HepG2 (cell line): ENCODE data around the gene SRC. TPM values are rescaled to one million over a fixed set of nuclear protein-coding genes. Genes with fewer than 3 reads are reported as not detected.

Experiments
- BCL6 ChIP-seq: IDR thresholded peaks from 2 replicates; pipeline ENCODE4 v1.6.1; 2016; ENCODE audit warnings: missing genetic modification reagents, missing compliant biosample characterization
- CEBPB ChIP-seq: IDR thresholded peaks from 2 replicates; pipeline ENCODE4 v1.6.1; 2011; ENCODE audit warnings: low read depth, low read length, improper control_type of control experiment, borderline replicate concordance
- FOSL2 ChIP-seq: sonication (generic); formaldehyde crosslinking; IDR thresholded peaks from 2 replicates; pipeline ENCODE4 v1.4.0; 2020; ENCODE audit warnings: missing genetic modification reagents
- MBNL3 ChIP-seq: fragments of 250-450 bp; sonication (Bioruptor Pico); conservative IDR thresholded peaks from 2 replicates; pipeline ENCODE4 v1.8.0; 2022; ENCODE audit warnings: mild to moderate bottlenecking, inconsistent platforms
- MIER3 ChIP-seq: IDR thresholded peaks from 2 replicates; pipeline ENCODE4 v1.6.1; 2016; ENCODE audit warnings: missing compliant biosample characterization, borderline replicate concordance
- MTA3 ChIP-seq: sonication (generic); formaldehyde crosslinking; IDR thresholded peaks from 2 replicates; pipeline ENCODE4 v1.4.0; 2020; ENCODE audit warnings: missing genetic modification reagents
- NR2F6 ChIP-seq, 2 experiments: IDR thresholded peaks; 2 replicates each; pipeline ENCODE4 v1.6.1; 2016; ENCODE audit warnings: antibody characterized with exemption in 1 of 2, mild to moderate bottlenecking in 1 of 2
- TBP ChIP-seq: sonication (generic); formaldehyde crosslinking; IDR thresholded peaks from 2 replicates; pipeline ENCODE4 v1.5.0; 2020; ENCODE audit warnings: missing genetic modification reagents
- ZFX ChIP-seq: sonication (generic); formaldehyde crosslinking; IDR thresholded peaks from 2 replicates; pipeline ENCODE4 v1.4.0; 2020; ENCODE audit warnings: mild to moderate bottlenecking, low read depth, missing genetic modification reagents, moderate library complexity
- ZNF17 ChIP-seq: sonication (generic); formaldehyde crosslinking; IDR thresholded peaks from 2 replicates; pipeline ENCODE4 v1.5.0; 2020; ENCODE audit warnings: mild to moderate bottlenecking, missing genetic modification reagents
- ZNF235 ChIP-seq: sonication (generic); formaldehyde crosslinking; IDR thresholded peaks from 2 replicates; pipeline ENCODE4 v1.8.1; 2023; ENCODE audit warnings: mild to moderate bottlenecking, missing genetic modification reagents, borderline replicate concordance
- ZNF468 ChIP-seq: sonication (generic); formaldehyde crosslinking; IDR thresholded peaks from 2 replicates; pipeline ENCODE4 v1.8.0; 2022; ENCODE audit warnings: mild to moderate bottlenecking, moderate library complexity, missing genetic modification reagents
- ZSCAN22 ChIP-seq: sonication (generic); formaldehyde crosslinking; IDR thresholded peaks from 2 replicates; pipeline ENCODE4 v1.4.0; 2020; ENCODE audit warnings: mild to moderate bottlenecking, missing genetic modification reagents
- ZZZ3 ChIP-seq: sonication (generic); formaldehyde crosslinking; IDR thresholded peaks from 2 replicates; pipeline ENCODE4 v1.4.0; 2020; ENCODE audit warnings: missing genetic modification reagents, mild to moderate bottlenecking, borderline replicate concordance
- polyA plus RNA-seq, 8 experiments: library from polyadenylated mRNA; depleted of rRNA in 3 of 8; stranded (reverse) in 7 of 8; unstranded in 1 of 8; fragments of >200 nt; fragmentation: Illumina TruSeq in 4 of 8; extraction: Trizol in 4 of 8; gene quantifications; 2 replicates each; pipeline versions ENCODE4 v1.2.1 to v1.2.3, GENCODE V29; 2011 to 2016; ENCODE audit warnings: low read depth in 4 of 8, missing spikeins in 1 of 8, mixed read lengths in 1 of 8; ENCODE audit not compliant: insufficient read depth in 1 of 8
- total RNA-seq, 5 experiments: library from RNA; depleted of rRNA; stranded (reverse); fragments of >200 nt; fragmentation: Illumina TruSeq; extraction: Trizol; gene quantifications; 2 replicates each; pipeline ENCODE4 v1.2.3, GENCODE V29; 2016; ENCODE audit warnings: low read depth in 1 of 5
- TF ChIP-seq, protein P1 (sequence below): sonication (generic); formaldehyde crosslinking; IDR thresholded peaks from 2 replicates; pipeline ENCODE4 v1.4.0; 2020; ENCODE audit warnings: missing genetic modification reagents, borderline replicate concordance
- TF ChIP-seq, protein P2 (sequence below), 2 experiments: fragments of 450-650 bp in 1 of 2; sonication (generic) in 1 of 2; formaldehyde crosslinking; IDR thresholded peaks; 2 replicates each; pipeline versions ENCODE4 v1.5.0 to v1.8.0; 2020 to 2022; ENCODE audit warnings: mild to moderate bottlenecking in 1 of 2, missing genetic modification reagents in 1 of 2
- TF ChIP-seq, protein P3 (sequence below): sonication (generic); formaldehyde crosslinking; IDR thresholded peaks from 2 replicates; pipeline ENCODE4 v1.4.0; 2020; ENCODE audit warnings: mild to moderate bottlenecking, missing genetic modification reagents
- TF ChIP-seq, protein P4 (sequence below): sonication (generic); formaldehyde crosslinking; IDR thresholded peaks from 2 replicates; pipeline ENCODE4 v1.4.0; 2020; ENCODE audit warnings: missing genetic modification reagents, mild to moderate bottlenecking, borderline replicate concordance
- TF ChIP-seq, protein P5 (sequence below): sonication (generic); formaldehyde crosslinking; IDR thresholded peaks from 2 replicates; pipeline ENCODE4 v1.5.0; 2020; ENCODE audit warnings: missing genetic modification reagents
- TF ChIP-seq, protein P6 (sequence below): sonication (generic); formaldehyde crosslinking; IDR thresholded peaks from 2 replicates; pipeline ENCODE4 v1.5.1; 2020; ENCODE audit warnings: missing genetic modification reagents, mild to moderate bottlenecking, borderline replicate concordance

The SRC gene
- total and polyA plus RNA-seq, 2 of the 13 experiments (the other 11 are each of a cell fraction or from before 2014, with no cell fraction given), result 54.7 to 192 TPM

DNA sequence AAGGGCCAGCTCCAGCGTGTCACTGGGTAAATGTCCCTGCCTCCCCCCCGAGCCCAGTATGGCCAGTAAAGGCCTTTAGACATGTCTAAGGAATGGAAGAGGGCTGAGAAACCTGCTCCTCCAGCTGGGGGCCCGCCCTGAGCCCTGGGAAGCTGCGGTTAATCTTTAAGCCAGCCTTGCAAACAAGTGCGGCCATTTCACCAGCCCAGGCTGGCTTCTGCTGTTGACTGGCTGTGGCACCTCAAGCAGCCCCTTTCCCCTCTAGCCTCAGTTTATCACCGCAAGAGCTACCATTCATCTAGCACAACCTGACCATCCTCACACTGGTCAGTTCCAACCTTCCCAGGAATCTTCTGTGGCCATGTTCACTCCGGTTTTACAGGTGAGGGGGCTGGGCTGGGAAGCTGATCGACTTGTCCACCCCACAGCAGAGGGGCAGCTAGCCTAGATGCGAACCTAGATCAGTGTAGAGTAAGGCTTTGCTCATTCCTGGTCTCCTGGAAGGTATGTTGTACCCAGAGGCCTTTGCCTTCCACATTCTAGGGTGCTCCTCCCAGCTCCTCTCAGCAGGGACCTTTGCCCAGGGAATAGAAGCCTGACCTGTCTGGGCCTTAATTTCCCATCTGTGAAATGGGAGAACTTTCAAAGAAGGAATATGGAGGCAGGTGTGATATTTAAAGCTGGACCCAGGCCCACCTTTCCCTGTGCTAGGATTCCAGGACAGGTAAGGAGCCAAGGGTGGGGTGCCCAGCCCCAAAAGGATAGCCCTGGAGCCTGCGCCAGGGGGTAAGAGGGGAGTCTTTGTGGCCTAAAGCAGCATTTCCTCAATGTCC lies 1.2 kb upstream of the SRC start (continued):
- TF ChIP-seq, protein P1, sequence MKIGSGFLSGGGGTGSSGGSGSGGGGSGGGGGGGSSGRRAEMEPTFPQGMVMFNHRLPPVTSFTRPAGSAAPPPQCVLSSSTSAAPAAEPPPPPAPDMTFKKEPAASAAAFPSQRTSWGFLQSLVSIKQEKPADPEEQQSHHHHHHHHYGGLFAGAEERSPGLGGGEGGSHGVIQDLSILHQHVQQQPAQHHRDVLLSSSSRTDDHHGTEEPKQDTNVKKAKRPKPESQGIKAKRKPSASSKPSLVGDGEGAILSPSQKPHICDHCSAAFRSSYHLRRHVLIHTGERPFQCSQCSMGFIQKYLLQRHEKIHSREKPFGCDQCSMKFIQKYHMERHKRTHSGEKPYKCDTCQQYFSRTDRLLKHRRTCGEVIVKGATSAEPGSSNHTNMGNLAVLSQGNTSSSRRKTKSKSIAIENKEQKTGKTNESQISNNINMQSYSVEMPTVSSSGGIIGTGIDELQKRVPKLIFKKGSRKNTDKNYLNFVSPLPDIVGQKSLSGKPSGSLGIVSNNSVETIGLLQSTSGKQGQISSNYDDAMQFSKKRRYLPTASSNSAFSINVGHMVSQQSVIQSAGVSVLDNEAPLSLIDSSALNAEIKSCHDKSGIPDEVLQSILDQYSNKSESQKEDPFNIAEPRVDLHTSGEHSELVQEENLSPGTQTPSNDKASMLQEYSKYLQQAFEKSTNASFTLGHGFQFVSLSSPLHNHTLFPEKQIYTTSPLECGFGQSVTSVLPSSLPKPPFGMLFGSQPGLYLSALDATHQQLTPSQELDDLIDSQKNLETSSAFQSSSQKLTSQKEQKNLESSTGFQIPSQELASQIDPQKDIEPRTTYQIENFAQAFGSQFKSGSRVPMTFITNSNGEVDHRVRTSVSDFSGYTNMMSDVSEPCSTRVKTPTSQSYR (CRISPR knock-in tag), result peak; percentile 18; the same call in 1 of the 2 replicates
- TF ChIP-seq MIER3 (CRISPR knock-in tag) (no peak; the same call in 1 of the 2 replicates), ZNF468 (CRISPR knock-in tag) (peak; percentile 18; the same call in 1 of the 2 replicates), ZZZ3 (CRISPR knock-in tag) (no peak; the same call in 1 of the 2 replicates), NR2F6 (IDR thresholded peaks at IDR 0.05) (no peak; the same call in 1 of the 2 replicates), NR2F6 (CRISPR knock-in tag; IDR thresholded peaks at IDR 0.05) (peak; percentile 69), ZFX (CRISPR knock-in tag) (peak; percentile 76), MTA3 (no peak; the same call in 1 of the 2 replicates), TBP (CRISPR knock-in tag) (no peak), ZSCAN22 (CRISPR knock-in tag) (0 out of 2 replicates have a peak, but pooled peaks have one; percentile 42), CEBPB (no peak), ZNF235 (CRISPR knock-in tag) (peak; percentile 54; the same call in 1 of the 2 replicates), FOSL2 (CRISPR knock-in tag) (peak; percentile 56), BCL6 (CRISPR knock-in tag) (peak; percentile 55), ZNF17 (CRISPR knock-in tag) (peak; percentile 40; the same call in 1 of the 2 replicates), MBNL3 (CRISPR knock-in tag) (no peak)
- TF ChIP-seq, protein P2, sequence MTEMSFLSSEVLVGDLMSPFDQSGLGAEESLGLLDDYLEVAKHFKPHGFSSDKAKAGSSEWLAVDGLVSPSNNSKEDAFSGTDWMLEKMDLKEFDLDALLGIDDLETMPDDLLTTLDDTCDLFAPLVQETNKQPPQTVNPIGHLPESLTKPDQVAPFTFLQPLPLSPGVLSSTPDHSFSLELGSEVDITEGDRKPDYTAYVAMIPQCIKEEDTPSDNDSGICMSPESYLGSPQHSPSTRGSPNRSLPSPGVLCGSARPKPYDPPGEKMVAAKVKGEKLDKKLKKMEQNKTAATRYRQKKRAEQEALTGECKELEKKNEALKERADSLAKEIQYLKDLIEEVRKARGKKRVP (CRISPR knock-in tag; IDR thresholded peaks at IDR 0.05), result peak in 1 of 2 experiments; percentile 95; a peak in 2 of 4 replicates
- TF ChIP-seq, protein P3, sequence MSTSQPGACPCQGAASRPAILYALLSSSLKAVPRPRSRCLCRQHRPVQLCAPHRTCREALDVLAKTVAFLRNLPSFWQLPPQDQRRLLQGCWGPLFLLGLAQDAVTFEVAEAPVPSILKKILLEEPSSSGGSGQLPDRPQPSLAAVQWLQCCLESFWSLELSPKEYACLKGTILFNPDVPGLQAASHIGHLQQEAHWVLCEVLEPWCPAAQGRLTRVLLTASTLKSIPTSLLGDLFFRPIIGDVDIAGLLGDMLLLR, result peak; percentile 82
- TF ChIP-seq, protein P4, sequence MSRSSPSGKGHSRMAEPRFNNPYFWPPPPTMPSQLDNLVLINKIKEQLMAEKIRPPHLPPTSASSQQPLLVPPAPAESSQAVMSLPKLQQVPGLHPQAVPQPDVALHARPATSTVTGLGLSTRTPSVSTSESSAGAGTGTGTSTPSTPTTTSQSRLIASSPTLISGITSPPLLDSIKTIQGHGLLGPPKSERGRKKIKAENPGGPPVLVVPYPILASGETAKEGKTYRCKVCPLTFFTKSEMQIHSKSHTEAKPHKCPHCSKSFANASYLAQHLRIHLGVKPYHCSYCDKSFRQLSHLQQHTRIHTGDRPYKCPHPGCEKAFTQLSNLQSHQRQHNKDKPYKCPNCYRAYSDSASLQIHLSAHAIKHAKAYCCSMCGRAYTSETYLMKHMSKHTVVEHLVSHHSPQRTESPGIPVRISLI (CRISPR knock-in tag), result no peak
- TF ChIP-seq, protein P5, sequence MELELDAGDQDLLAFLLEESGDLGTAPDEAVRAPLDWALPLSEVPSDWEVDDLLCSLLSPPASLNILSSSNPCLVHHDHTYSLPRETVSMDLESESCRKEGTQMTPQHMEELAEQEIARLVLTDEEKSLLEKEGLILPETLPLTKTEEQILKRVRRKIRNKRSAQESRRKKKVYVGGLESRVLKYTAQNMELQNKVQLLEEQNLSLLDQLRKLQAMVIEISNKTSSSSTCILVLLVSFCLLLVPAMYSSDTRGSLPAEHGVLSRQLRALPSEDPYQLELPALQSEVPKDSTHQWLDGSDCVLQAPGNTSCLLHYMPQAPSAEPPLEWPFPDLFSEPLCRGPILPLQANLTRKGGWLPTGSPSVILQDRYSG, result no peak
- TF ChIP-seq, protein P6, sequence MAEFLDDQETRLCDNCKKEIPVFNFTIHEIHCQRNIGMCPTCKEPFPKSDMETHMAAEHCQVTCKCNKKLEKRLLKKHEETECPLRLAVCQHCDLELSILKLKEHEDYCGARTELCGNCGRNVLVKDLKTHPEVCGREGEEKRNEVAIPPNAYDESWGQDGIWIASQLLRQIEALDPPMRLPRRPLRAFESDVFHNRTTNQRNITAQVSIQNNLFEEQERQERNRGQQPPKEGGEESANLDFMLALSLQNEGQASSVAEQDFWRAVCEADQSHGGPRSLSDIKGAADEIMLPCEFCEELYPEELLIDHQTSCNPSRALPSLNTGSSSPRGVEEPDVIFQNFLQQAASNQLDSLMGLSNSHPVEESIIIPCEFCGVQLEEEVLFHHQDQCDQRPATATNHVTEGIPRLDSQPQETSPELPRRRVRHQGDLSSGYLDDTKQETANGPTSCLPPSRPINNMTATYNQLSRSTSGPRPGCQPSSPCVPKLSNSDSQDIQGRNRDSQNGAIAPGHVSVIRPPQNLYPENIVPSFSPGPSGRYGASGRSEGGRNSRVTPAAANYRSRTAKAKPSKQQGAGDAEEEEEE (CRISPR knock-in tag), result no peak; the same call in 1 of the 2 replicates
